Testis (tissue), 3 donors: ENCODE data around the gene STAC3. TPM values are rescaled to one million over a fixed set of nuclear protein-coding genes. Genes with fewer than 3 reads are reported as not detected.

ENCODE experiments used
- DNase-seq: peaks from one replicate; pipeline ENCODE4 v3.0.0-alpha.2; 2019
- H3K27ac ChIP-seq, 2 donors: fragments of 200-600 bp; sonication (generic); one replicate each; pipeline ENCODE4 v1.5.1; 2019
- H3K27me3 ChIP-seq: fragments of 200-600 bp; sonication (generic); one replicate; pipeline ENCODE4 v1.5.1; 2019
- H3K36me3 ChIP-seq: fragments of 200-600 bp; sonication (generic); one replicate; pipeline ENCODE4 v1.5.1; 2017; ENCODE audit warnings: low read depth; ENCODE audit errors: missing control alignments
- H3K4me1 ChIP-seq: fragments of 200-600 bp; sonication (generic); one replicate; pipeline ENCODE4 v1.5.1; 2019
- H3K4me3 ChIP-seq, 2 donors: fragments of 200-600 bp; sonication (generic); one replicate each; pipeline ENCODE4 v1.5.1; 2017 to 2019
- H3K9me3 ChIP-seq: fragments of 200-600 bp; sonication (generic); one replicate; pipeline ENCODE4 v1.5.1; 2017
- POLR2A ChIP-seq: fragments of 450-650 bp; IDR thresholded peaks from one replicate; pipeline ENCODE4 v1.6.1; 2017; ENCODE audit warnings: antibody characterized with exemption, mild to moderate bottlenecking, moderate library complexity
- WGBS, 2 donors: methylation state at CpG; one replicate each; pipeline ENCODE4 v1.1.5; 2018; 5-methylcytosine and 5-hydroxymethylcytosine counted together
- intact Hi-C: fragments of 100-400 bp; cut with DNase I; formaldehyde crosslinking; loops from one replicate; pipeline ENCODE4 v1.15.1; 2023; ENCODE audit warnings: low total_unique reads
- polyA plus RNA-seq: library from polyadenylated mRNA; stranded (reverse); fragments of 350-450 nt; fragmentation: Illumina TruSeq; extraction: RNeasy Lipid Tissue Mini Kit (QIAGEN cat#74804); gene quantifications from one replicate; pipeline ENCODE4 v1.2.3, GENCODE V29; 2014; ENCODE audit warnings: low read depth, low replicate concordance; ENCODE audit not compliant: insufficient read depth
- total RNA-seq, 2 donors: library from RNA; depleted of rRNA; stranded (reverse); fragments of >200 nt; gene quantifications; one replicate each; pipeline ENCODE4 v1.2.3, GENCODE V29; 2016
- TF ChIP-seq, protein P1 (sequence below), 3 experiments: fragments of 450-650 bp in 2 of 3; fragments of 200-600 bp in 1 of 3; sonication (generic) in 1 of 3; IDR thresholded peaks; one replicate each; pipeline ENCODE4 v1.5.1; 2016 to 2019; ENCODE audit warnings: antibody characterized with exemption in 3 of 3, mild to moderate bottlenecking in 2 of 3, moderate library complexity in 1 of 3

STAC3 gene
- total and polyA plus RNA-seq, 3 donors from 2014 or later: 5.0 to 23.4 (median 12.0) TPM

- H3K36me3 ChIP-seq: no peaks in the 10 kb centered on the region
- intact Hi-C loops: no loop called here
- H3K27ac ChIP-seq: no peak overlapping the region
- DNase-seq: no peak
- H3K27me3 ChIP-seq: no peaks in the 10 kb centered on the region
- WGBS, 2 donors: 42 to 64% methylated on average over 9 to 10 of the region's 10 CpGs
- H3K9me3 ChIP-seq: no peaks in the 10 kb centered on the region
- peak overlapping the region; percentile 45 to 63 for H3K4me3 ChIP-seq
- H3K4me1 ChIP-seq: peaks cover 26% of the 10 kb centered on the region
- TF ChIP-seq, protein P1, sequence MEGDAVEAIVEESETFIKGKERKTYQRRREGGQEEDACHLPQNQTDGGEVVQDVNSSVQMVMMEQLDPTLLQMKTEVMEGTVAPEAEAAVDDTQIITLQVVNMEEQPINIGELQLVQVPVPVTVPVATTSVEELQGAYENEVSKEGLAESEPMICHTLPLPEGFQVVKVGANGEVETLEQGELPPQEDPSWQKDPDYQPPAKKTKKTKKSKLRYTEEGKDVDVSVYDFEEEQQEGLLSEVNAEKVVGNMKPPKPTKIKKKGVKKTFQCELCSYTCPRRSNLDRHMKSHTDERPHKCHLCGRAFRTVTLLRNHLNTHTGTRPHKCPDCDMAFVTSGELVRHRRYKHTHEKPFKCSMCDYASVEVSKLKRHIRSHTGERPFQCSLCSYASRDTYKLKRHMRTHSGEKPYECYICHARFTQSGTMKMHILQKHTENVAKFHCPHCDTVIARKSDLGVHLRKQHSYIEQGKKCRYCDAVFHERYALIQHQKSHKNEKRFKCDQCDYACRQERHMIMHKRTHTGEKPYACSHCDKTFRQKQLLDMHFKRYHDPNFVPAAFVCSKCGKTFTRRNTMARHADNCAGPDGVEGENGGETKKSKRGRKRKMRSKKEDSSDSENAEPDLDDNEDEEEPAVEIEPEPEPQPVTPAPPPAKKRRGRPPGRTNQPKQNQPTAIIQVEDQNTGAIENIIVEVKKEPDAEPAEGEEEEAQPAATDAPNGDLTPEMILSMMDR (IDR thresholded peaks at IDR 0.05): no peak
- no peak for TF ChIP-seq POLR2A
Measured at GRCh38 chr12:57230381-57231155, 20.4 kb downstream of the STAC3 start.

DNA sequence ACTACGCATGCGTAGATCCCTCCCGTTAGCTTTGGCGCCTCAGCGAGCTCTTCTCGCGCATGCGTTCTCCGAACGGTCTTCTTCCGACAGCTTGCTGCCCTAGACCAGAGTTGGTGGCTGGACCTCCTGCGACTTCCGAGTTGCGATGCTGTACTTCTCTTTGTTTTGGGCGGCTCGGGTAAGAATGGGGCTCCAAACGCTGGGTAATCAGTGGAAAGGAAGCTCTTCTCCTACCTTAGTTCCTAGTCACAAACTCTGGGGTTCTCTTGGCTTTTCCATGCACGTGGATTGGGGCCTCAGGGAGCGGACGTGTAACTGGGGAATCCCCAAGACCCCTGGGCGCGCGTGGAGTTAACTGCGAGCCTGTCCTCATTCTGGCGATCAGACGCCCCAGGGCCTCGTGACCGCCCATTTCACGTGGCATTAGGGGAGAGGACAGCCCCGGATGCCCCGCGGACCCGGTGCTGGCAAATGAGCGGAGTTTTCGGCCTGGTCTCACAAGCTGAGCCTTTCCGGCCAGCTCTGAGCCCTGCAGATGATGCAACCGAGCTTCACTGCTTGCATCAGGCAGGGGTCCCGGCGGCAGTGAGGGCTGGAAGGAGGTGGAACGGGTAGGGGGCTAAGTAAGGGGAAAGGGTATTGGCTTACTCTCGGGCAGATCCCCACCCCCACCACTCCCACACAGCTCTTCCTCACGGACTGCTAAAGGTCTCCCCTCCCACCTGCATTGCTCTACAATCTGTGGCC, 21.2 kb downstream of the STAC3 start, which contains the start of gene SHMT2:
TSS of gene SHMT2 (plus strand) at position 78 of the 747 bp plus-strand sequence. CDS start at position 146, 68 bp downstream.
- H3K4me1 ChIP-seq: peaks cover 26% of the 10 kb centered on the region
- no peaks in the 10 kb centered on the region for H3K36me3 ChIP-seq
- DNase-seq: peak; percentile 96
- no peaks in the 10 kb centered on the region for H3K9me3 ChIP-seq
- peak within 1 kb of the TSS in 1 of 2 donors; percentile 12 for H3K27ac ChIP-seq
- intact Hi-C loops: no loop called here
- 1% methylated on average over 25 to 42 of the region's 42 CpGs for WGBS, 2 donors
- no peak for TF ChIP-seq POLR2A
- TF ChIP-seq, protein P1 (IDR thresholded peaks at IDR 0.05): peak in 1 of 3 experiments; percentile 1
- no peaks in the 10 kb centered on the region for H3K27me3 ChIP-seq
- H3K4me3 ChIP-seq: peak within 1 kb of the TSS; percentile 45 to 63

- WGBS, 2 donors: 9 to 10% methylated on average over 9 of the region's 9 CpGs
- peak overlapping the region in 1 of 2 donors; percentile 12 for H3K27ac ChIP-seq
- intact Hi-C loops: no loop called here
- no peaks in the 10 kb centered on the region for H3K36me3 ChIP-seq
- TF ChIP-seq, protein P1 (IDR thresholded peaks at IDR 0.05): peak in 2 of 3 experiments; percentile 8 to 39
- TF ChIP-seq POLR2A: no peak
- H3K4me1 ChIP-seq: peaks cover 26% of the 10 kb centered on the region
- H3K27me3 ChIP-seq: no peaks in the 10 kb centered on the region
- DNase-seq: no peak
- peak overlapping the region; percentile 45 to 63 for H3K4me3 ChIP-seq
- no peaks in the 10 kb centered on the region for H3K9me3 ChIP-seq
Measured at GRCh38 chr12:57229046-57229633, 21.8 kb downstream of the STAC3 start.

DNA sequence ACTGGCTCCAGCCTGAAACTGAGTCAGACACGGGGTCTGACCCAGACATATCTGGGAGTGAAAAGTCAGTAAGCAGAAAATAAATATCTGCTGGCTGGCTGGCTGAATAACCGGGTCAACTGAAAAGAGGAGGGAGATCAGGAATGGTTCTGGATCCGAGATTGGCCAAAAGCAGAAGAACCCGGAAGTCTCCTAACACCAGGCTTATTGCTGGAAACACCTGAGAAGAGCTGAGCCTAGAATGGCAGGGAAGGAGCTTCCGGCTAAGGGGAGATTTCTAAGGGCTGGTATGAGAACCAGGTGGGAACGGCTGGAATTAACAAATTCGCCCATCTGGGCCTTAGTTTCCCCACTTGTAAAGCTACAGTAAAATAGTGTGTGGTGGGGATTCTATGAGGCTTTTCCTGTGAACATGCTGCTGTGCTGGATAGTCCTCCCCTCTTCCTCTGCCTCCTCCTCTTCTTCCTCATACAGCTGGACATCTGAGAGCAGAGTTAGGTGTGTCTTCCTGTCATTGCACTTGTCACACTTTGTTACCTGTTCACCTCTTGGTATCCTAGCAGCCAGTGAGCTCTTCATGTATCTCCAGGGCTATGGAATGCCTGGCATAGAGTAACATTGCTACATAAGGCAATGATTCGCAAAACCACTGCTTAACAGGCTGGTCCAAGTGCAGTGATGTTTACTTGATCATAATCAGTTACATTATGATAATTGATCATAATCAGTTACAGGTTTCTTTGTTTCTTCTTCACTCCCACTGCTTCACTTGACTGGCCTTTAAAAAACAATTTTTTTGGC, 23.5 kb downstream of the STAC3 start:
- Histone ChIP-seq H3K4me3 (no peak overlapping the region), H3K36me3 (no peaks in the 10 kb centered on the region), H3K9me3 (no peaks in the 10 kb centered on the region), H3K4me1 (peaks cover 26% of the 10 kb centered on the region), H3K27me3 (no peaks in the 10 kb centered on the region), H3K27ac (no peak overlapping the region)
- WGBS, 2 donors: 43 to 49% methylated on average over 7 to 8 of the region's 8 CpGs
- DNase-seq: no peak
- no peak for TF ChIP-seq POLR2A
- TF ChIP-seq, protein P1 (IDR thresholded peaks at IDR 0.05): no peak
- intact Hi-C loops: no loop called here
